ENCODE data around the gene SERPINC1.
"Not testable (repeated sequence)": the region's sequence is repeated elsewhere in the genome, so short reads cannot be mapped to it uniquely, and the experiment has no call there.

The SERPINC1 gene

GRCh38 chr1:173917149-173917548, at the start of gene SERPINC1:
SERPINC1 (minus strand) TSS chr1:173917327; CDS start chr1:173917259, 68 bp downstream.
- no peak for DNase-seq

GRCh38 chr1:173965896-173966295, 48.8 kb upstream of the SERPINC1 start:
- DNase-seq, result not testable (repeated sequence)

GRCh38 chr1:173963477-173963876, 46.4 kb upstream of the SERPINC1 start:
- no peak for DNase-seq

GRCh38 chr1:173960625-173961024, 43.5 kb upstream of the SERPINC1 start:
- no peak for DNase-seq

- DNase-seq, result no peak
These were observed 37.1 kb upstream of the SERPINC1 start for GRCh38 chr1:173954179-173954578.

- DNase-seq, result no peak
These were observed 31.5 kb upstream of the SERPINC1 start for GRCh38 chr1:173948594-173948993.

- no peak for DNase-seq
These were observed 29.3 kb upstream of the SERPINC1 start for GRCh38 chr1:173946380-173946921.

- no peak for DNase-seq
These were observed 19.9 kb upstream of the SERPINC1 start for GRCh38 chr1:173937062-173937461.

GRCh38 chr1:173934440-173934839, 17.3 kb upstream of the SERPINC1 start:
- DNase-seq, result no peak

GRCh38 chr1:173930541-173930940, 13.4 kb upstream of the SERPINC1 start:
- not testable (repeated sequence) for DNase-seq

- DNase-seq, result no peak
These were observed 8.4 kb upstream of the SERPINC1 start for GRCh38 chr1:173925306-173926242.

- DNase-seq, result no peak
These were observed 3.7 kb upstream of the SERPINC1 start for GRCh38 chr1:173920861-173921260.

GRCh38 chr1:173917635-173918493, 737 bp upstream of the SERPINC1 start:
- DNase-seq, result no peak

GRCh38 chr1:173916667-173917066, 460 bp downstream of the SERPINC1 start:
- no peak for DNase-seq

- no peak for DNase-seq
These were observed 1.5 kb downstream of the SERPINC1 start for GRCh38 chr1:173915596-173915995.

- DNase-seq, result peak; percentile 32
These were observed 2.7 kb downstream of the SERPINC1 start for GRCh38 chr1:173914366-173914871.

GRCh38 chr1:173913111-173913510, 4.0 kb downstream of the SERPINC1 start:
- no peak for DNase-seq

GRCh38 chr1:173903827-173904531, 13.1 kb downstream of the SERPINC1 start:
- no peak for DNase-seq

- no peak for DNase-seq
These were observed 16.1 kb downstream of the SERPINC1 start for GRCh38 chr1:173900992-173901391.

- no peak for DNase-seq
These were observed 16.7 kb downstream of the SERPINC1 start for GRCh38 chr1:173900427-173900826.

GRCh38 chr1:173894189-173894588, 22.9 kb downstream of the SERPINC1 start:
- DNase-seq, result no peak

GRCh38 chr1:173893611-173894010, 23.5 kb downstream of the SERPINC1 start:
- DNase-seq, result no peak
